HFF-Myc (cell line): Measurements from ENCODE around the gene GPR158.

Source experiments
- DNase-seq: peaks from one replicate; pipeline ENCODE4 v3.0.0-alpha.2; 2011; ENCODE audit warnings: low read depth; ENCODE audit errors: extremely low read depth
- H3K4me3 ChIP-seq: replicated peaks from 2 replicates; pipeline ENCODE4 v1.5.1; 2011; ENCODE audit warnings: low read depth, mild to moderate bottlenecking, control low read depth, low read length
- TF ChIP-seq, protein P1 (sequence below): IDR thresholded peaks from 2 replicates; pipeline ENCODE4 v1.5.1; 2012; ENCODE audit warnings: mild to moderate bottlenecking, low read depth, low read length, control low read depth; ENCODE audit errors: missing control alignments

Gene GPR158

DNA sequence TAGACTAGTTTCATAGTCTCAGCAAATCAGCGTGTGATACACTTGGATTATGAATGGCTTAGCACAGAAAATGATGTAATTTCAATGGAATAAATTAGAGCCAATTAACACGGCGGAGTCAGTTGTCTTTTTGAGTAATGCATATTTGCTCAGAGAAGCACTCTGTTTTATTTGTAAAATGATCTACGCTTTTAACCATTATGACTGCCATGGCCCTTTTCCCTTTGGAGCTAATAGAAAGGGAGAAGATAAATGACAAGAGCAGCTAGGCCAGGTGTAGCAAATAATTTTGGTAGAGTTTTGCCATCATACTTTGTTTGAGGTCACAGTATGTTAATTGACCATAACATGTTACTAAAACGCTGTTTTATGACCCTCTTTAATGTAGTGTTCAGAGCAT is 86.8 kb downstream of the GPR158 start:
- no peak for DNase-seq
- TF ChIP-seq, protein P1, sequence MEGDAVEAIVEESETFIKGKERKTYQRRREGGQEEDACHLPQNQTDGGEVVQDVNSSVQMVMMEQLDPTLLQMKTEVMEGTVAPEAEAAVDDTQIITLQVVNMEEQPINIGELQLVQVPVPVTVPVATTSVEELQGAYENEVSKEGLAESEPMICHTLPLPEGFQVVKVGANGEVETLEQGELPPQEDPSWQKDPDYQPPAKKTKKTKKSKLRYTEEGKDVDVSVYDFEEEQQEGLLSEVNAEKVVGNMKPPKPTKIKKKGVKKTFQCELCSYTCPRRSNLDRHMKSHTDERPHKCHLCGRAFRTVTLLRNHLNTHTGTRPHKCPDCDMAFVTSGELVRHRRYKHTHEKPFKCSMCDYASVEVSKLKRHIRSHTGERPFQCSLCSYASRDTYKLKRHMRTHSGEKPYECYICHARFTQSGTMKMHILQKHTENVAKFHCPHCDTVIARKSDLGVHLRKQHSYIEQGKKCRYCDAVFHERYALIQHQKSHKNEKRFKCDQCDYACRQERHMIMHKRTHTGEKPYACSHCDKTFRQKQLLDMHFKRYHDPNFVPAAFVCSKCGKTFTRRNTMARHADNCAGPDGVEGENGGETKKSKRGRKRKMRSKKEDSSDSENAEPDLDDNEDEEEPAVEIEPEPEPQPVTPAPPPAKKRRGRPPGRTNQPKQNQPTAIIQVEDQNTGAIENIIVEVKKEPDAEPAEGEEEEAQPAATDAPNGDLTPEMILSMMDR, result no peak
- H3K4me3 ChIP-seq, result no peak overlapping the region

DNA sequence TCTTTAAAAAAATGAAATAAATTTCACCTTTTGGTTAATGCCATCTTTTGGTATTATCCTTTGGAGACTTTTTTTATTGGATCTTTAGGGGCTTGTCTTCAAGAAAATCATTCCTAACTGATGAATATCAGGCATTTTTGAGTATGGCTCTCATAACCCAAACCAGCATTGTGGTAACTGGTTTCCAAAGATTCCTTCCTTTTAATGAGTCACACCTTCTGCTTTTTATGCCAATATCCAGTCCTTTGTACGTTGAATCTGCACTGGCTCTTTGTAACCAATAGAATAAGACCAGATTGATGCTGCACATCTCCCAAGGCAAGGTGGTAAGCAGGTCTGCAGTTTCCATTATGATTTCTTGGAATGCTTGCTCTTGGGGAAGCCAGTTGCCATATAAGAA is 89.1 kb downstream of the GPR158 start:
- TF ChIP-seq, protein P1, result no peak

GRCh38 chr10:25278180-25278579 is 103.4 kb downstream of the GPR158 start:
- TF ChIP-seq, protein P1, result no peak
- no peak for DNase-seq
- H3K4me3 ChIP-seq, result no peak overlapping the region

More for the DNA sequence above, 89.1 kb downstream of the GPR158 start:
- no peak overlapping the region for H3K4me3 ChIP-seq
- DNase-seq, result no peak

GRCh38 chr10:25280076-25280475 is 105.3 kb downstream of the GPR158 start:
- TF ChIP-seq, protein P1, result no peak
- no peak for DNase-seq
- H3K4me3 ChIP-seq, result no peak overlapping the region

DNA sequence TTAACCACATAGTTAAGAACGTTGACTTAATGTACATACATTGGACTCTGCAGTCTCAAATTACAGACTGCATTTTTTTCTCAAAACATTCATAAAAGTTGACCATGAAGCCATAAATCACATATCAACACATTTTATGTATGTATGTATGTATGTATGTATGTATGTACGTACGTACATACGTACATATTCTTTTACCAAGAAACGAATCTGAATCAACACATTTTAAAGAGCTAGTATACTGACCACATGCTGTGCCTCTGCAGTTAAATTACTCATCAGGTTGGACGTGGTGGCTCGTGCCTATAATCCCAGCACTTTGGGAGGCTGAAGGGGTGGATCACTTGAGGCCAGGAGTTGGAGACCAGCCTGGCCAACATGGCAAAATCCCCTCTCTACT is 105.8 kb downstream of the GPR158 start:
- TF ChIP-seq, protein P1, result no peak
- no peak overlapping the region for H3K4me3 ChIP-seq
- no peak for DNase-seq

DNA sequence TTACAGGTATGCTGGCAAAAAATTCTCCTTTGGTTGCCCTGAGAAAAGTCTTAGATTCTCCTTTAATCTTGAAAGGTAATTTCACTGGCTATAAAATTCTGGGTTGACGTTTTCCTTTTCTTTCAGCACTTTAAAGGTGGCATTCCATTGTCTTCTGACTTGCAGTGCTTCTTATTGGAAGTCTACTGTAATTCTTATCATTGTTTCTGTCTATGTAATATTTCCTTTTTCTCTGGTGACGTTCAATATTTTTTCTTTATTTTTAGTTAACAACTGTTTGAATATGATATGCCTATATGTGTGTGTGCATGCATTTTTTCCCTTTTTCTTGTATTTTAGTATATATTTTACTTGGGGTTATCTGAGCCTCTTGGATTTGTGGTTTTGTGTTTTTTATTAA is 111.0 kb downstream of the GPR158 start:
- TF ChIP-seq, protein P1, result no peak
- DNase-seq, result no peak
- no peak overlapping the region for H3K4me3 ChIP-seq

GRCh38 chr10:25288181-25288580 is 113.4 kb downstream of the GPR158 start:
- DNase-seq, result no peak
- H3K4me3 ChIP-seq, result no peak overlapping the region
- TF ChIP-seq, protein P1, result no peak
